GM18507 (cell line): Measurements from ENCODE around the gene TTC28.
"Not testable (repeated sequence)": the region's sequence is repeated elsewhere in the genome, so short reads cannot be mapped to it uniquely, and the experiment has no call there.

Experiments
- DNase-seq: peaks from one replicate; pipeline ENCODE4 v3.0.0; 2011; ENCODE audit warnings: low read depth; ENCODE audit not compliant: insufficient read length; ENCODE audit errors: extremely low spot score
- FAIRE-seq: peaks from 2 replicates; lab custom pipeline; 2011; peaks lifted over from hg19 to GRCh38; lab: Jason Lieb, UNC

Gene TTC28

GRCh38 chr22:28679611-28680287 is at the start of gene TTC28:
Gene TTC28 (minus strand): TSS chr22:28679840. CDS start chr22:28679723, 117 bp downstream.
- not testable (repeated sequence) for FAIRE-seq, DNase-seq

GRCh38 chr22:28728621-28729313 is 49.1 kb upstream of the TTC28 start:
- FAIRE-seq: no peak
- DNase-seq: no peak

GRCh38 chr22:28728002-28728401 is 48.4 kb upstream of the TTC28 start:
- DNase-seq (no peak), FAIRE-seq (no peak)

GRCh38 chr22:28718044-28718443 is 38.4 kb upstream of the TTC28 start:
- DNase-seq (no peak), FAIRE-seq (no peak)

- DNase-seq: no peak
- no peak for FAIRE-seq
Measured at GRCh38 chr22:28716686-28717085, 37.0 kb upstream of the TTC28 start.

GRCh38 chr22:28715611-28716010 is 36.0 kb upstream of the TTC28 start:
- no peak for DNase-seq

GRCh38 chr22:28714043-28714628 is 34.5 kb upstream of the TTC28 start:
- FAIRE-seq (no peak), DNase-seq (no peak)

More at GRCh38 chr22:28715611-28716010, 36.0 kb upstream of the TTC28 start:
- FAIRE-seq: no peak

GRCh38 chr22:28711820-28712777 is 32.5 kb upstream of the TTC28 start:
- DNase-seq (no peak), FAIRE-seq (no peak)

- no peak for DNase-seq
- no peak for FAIRE-seq
Measured at GRCh38 chr22:28711341-28711740, 31.7 kb upstream of the TTC28 start.

GRCh38 chr22:28710576-28711191 is 31.0 kb upstream of the TTC28 start:
- no peak for FAIRE-seq

GRCh38 chr22:28710107-28710506 is 30.5 kb upstream of the TTC28 start:
- no peak for DNase-seq
- no peak for FAIRE-seq

More at GRCh38 chr22:28710576-28711191, 31.0 kb upstream of the TTC28 start:
- DNase-seq: no peak

- no peak for DNase-seq
- FAIRE-seq: peak; percentile 35
Measured at GRCh38 chr22:28706845-28707244, 27.2 kb upstream of the TTC28 start.

GRCh38 chr22:28703436-28703835 is 23.8 kb upstream of the TTC28 start:
- no peak for FAIRE-seq
- DNase-seq: no peak

GRCh38 chr22:28702891-28703290 is 23.3 kb upstream of the TTC28 start:
- no peak for DNase-seq
- FAIRE-seq: no peak

- not testable (repeated sequence) for FAIRE-seq, DNase-seq
Measured at GRCh38 chr22:28693041-28693760, 13.6 kb upstream of the TTC28 start.

GRCh38 chr22:28689796-28690195 is 10.2 kb upstream of the TTC28 start:
- DNase-seq, FAIRE-seq: not testable (repeated sequence)

GRCh38 chr22:28682966-28683365 is 3.3 kb upstream of the TTC28 start:
- not testable (repeated sequence) for FAIRE-seq, DNase-seq

- FAIRE-seq, DNase-seq: not testable (repeated sequence)
Measured at GRCh38 chr22:28680813-28681490, 1.3 kb upstream of the TTC28 start.
